ENCODE measurements around the gene TEX54. TPM values are rescaled to one million over a fixed set of nuclear protein-coding genes. Genes with fewer than 3 reads are reported as not detected.

Gene TEX54
- polyA plus RNA-seq, 1 donor: 0.76 TPM

DNA sequence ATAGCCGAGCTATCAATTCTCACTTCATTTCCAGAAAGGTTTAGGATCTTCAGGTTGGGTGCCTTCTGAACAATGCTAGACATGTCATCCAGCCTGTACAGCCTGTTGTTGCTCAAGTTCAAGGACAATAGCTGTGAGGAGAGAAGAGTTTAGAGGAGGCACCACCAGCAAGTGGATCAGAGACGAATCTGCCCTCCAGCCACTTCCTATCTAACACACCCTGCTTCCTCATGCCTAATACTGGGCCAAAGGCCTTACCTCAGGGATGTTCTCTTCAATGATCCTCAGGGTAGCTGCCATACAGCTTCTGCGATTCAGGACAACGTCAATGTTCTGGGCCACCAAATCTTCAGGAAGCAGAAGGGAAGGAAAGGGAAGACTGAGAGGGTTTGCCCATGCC is 31.6 kb downstream of the TEX54 start:
- Histone ChIP-seq H3K4me3 (ENCODE audit: low read length) (no peak overlapping the region), H3K27me3 (ENCODE audit: control insufficient read depth, insufficient read depth, low read length) (no peaks in the 10 kb centered on the region), H3K4me1 (ENCODE audit: control insufficient read depth, insufficient read depth, low read length) (peaks cover 4% of the 10 kb centered on the region), H3K27ac (ENCODE audit: low read length) (no peak overlapping the region), H3K9me3 (ENCODE audit: control insufficient read depth, low read depth, low read length) (no peaks in the 10 kb centered on the region), H3K36me3 (ENCODE audit: control insufficient read depth, insufficient read depth, low read length) (peaks cover 74% of the 10 kb centered on the region)
- no peak for DNase-seq
- WGBS (ENCODE audit: insufficient coverage, low lambda C conversion rate): no CpG with 5 or more reads among the region's 4 CpGs

GRCh38 chr11:62799486-62799885 is 33.2 kb downstream of the TEX54 start:
- Histone ChIP-seq H3K27me3 (ENCODE audit: control insufficient read depth, insufficient read depth, low read length) (no peaks in the 10 kb centered on the region), H3K27ac (ENCODE audit: low read length) (no peak overlapping the region), H3K36me3 (ENCODE audit: control insufficient read depth, insufficient read depth, low read length) (peaks cover 90% of the 10 kb centered on the region), H3K4me1 (ENCODE audit: control insufficient read depth, insufficient read depth, low read length) (peaks cover 4% of the 10 kb centered on the region), H3K4me3 (ENCODE audit: low read length) (no peak overlapping the region), H3K9me3 (ENCODE audit: control insufficient read depth, low read depth, low read length) (no peaks in the 10 kb centered on the region)
- no peak for DNase-seq
- WGBS (ENCODE audit: insufficient coverage, low lambda C conversion rate): no CpG with 5 or more reads among the region's 10 CpGs

DNA sequence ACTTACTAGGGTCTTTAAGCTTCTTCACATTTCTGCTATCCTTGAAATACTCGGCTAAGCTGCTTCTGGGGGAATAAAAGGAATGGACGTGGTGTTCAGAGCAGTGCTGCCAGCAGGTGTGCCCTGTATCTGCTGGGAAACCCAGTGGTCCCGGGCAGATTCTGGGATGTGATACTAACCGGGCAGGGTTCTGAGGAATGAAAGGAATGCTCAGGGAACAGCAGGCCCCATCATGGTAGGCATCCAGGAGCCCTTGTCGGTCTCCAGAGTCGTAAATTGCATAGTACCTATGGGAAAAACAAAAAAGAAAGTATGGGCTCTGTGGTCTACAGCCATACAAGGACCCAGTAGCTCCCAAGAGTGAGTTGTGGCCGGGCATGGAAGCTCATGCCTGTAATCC is 36.4 kb downstream of the TEX54 start:
- no peaks in the 10 kb centered on the region for H3K27me3 ChIP-seq (ENCODE audit: control insufficient read depth, insufficient read depth, low read length)
- peaks cover 86% of the 10 kb centered on the region for H3K36me3 ChIP-seq (ENCODE audit: control insufficient read depth, insufficient read depth, low read length)
- WGBS (ENCODE audit: insufficient coverage, low lambda C conversion rate): no CpG with 5 or more reads among the region's 7 CpGs
- DNase-seq: no peak
- H3K4me1 ChIP-seq (ENCODE audit: control insufficient read depth, insufficient read depth, low read length): peaks cover 5% of the 10 kb centered on the region
- H3K27ac ChIP-seq (ENCODE audit: low read length): no peak overlapping the region
- no peak overlapping the region for H3K4me3 ChIP-seq (ENCODE audit: low read length)
- H3K9me3 ChIP-seq (ENCODE audit: control insufficient read depth, low read depth, low read length): no peaks in the 10 kb centered on the region

DNA sequence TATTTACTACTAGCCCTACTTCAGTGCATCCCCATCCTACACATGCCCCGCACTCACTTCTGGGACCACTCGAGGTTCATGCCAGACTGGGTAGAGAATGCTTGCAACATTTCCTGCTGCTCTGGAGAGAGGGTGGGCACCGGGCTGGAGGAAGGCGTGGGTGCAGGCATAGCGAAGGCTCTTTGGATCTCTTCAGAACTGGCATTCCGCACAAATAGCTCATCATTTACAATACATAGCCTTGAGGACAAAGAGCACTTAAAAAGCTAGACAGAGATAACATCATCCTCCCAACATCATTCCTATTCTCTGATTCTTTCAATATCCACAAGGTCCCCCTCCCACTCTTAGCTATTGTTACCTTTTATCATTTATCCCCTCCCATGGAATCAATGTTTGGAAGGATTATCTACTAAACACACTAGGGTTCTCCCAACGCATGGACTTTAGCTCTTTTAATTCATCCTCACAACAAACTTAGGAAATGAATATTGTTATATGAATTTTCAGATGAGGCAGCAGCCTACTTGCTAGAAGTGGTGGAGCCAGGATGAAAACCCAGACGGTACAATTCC is 38.4 kb downstream of the TEX54 start:
- Histone ChIP-seq H3K9me3 (ENCODE audit: control insufficient read depth, low read depth, low read length) (no peaks in the 10 kb centered on the region), H3K4me3 (ENCODE audit: low read length) (no peak overlapping the region), H3K27ac (ENCODE audit: low read length) (no peak overlapping the region), H3K4me1 (ENCODE audit: control insufficient read depth, insufficient read depth, low read length) (peaks cover 14% of the 10 kb centered on the region), H3K36me3 (ENCODE audit: control insufficient read depth, insufficient read depth, low read length) (peaks cover 78% of the 10 kb centered on the region), H3K27me3 (ENCODE audit: control insufficient read depth, insufficient read depth, low read length) (no peaks in the 10 kb centered on the region)
- no peak for DNase-seq
- WGBS (ENCODE audit: insufficient coverage, low lambda C conversion rate): no CpG with 5 or more reads among the region's 8 CpGs

DNA sequence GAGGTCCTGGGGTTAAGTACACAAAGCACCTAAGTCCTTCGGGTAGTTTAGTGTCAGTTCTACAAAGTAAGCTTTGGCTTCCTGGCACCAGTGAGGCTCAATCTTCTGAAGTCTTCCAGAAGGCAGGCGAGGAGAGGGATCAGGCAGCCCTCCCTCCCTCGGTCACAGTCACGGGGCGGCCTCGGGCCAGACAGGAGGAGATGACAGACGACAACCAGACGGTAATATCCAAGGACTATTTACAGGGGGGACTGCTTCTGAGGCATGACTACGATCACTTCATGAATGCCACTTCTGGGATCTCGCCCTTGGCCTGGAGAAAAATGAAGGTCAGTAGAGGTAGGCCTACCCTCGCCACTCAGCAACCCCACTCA is 40.5 kb downstream of the TEX54 start:
- no peaks in the 10 kb centered on the region for H3K27me3 ChIP-seq (ENCODE audit: control insufficient read depth, insufficient read depth, low read length)
- peak overlapping the region; percentile 99 for H3K4me3 ChIP-seq (ENCODE audit: low read length)
- no peaks in the 10 kb centered on the region for H3K9me3 ChIP-seq (ENCODE audit: control insufficient read depth, low read depth, low read length)
- no peak for DNase-seq
- peaks cover 63% of the 10 kb centered on the region for H3K36me3 ChIP-seq (ENCODE audit: control insufficient read depth, insufficient read depth, low read length)
- H3K27ac ChIP-seq (ENCODE audit: low read length): peak overlapping the region; percentile 49
- no CpG with 5 or more reads among the region's 11 CpGs for WGBS (ENCODE audit: insufficient coverage, low lambda C conversion rate)
- H3K4me1 ChIP-seq (ENCODE audit: control insufficient read depth, insufficient read depth, low read length): peaks cover 14% of the 10 kb centered on the region

- Histone ChIP-seq H3K9me3 (ENCODE audit: control insufficient read depth, low read depth, low read length) (no peaks in the 10 kb centered on the region), H3K27me3 (ENCODE audit: control insufficient read depth, insufficient read depth, low read length) (no peaks in the 10 kb centered on the region), H3K4me1 (ENCODE audit: control insufficient read depth, insufficient read depth, low read length) (peaks cover 14% of the 10 kb centered on the region), H3K36me3 (ENCODE audit: control insufficient read depth, insufficient read depth, low read length) (peaks cover 57% of the 10 kb centered on the region), H3K4me3 (ENCODE audit: low read length) (peak within 1 kb of the TSS; percentile 99), H3K27ac (ENCODE audit: low read length) (peak within 1 kb of the TSS; percentile 77)
- WGBS (ENCODE audit: insufficient coverage, low lambda C conversion rate): no CpG with 5 or more reads among the region's 58 CpGs
- DNase-seq: peak; percentile 83 to 87
Measured at GRCh38 chr11:62791501-62792201, 41.0 kb downstream of the TEX54 start, which contains the start of gene TMEM223. TMEM223 (minus strand) TSS chr11:62792006; CDS start chr11:62791994, 12 bp downstream.

- Histone ChIP-seq H3K27ac (ENCODE audit: low read length) (no peak overlapping the region), H3K4me3 (ENCODE audit: low read length) (no peak overlapping the region), H3K36me3 (ENCODE audit: control insufficient read depth, insufficient read depth, low read length) (peaks cover 37% of the 10 kb centered on the region), H3K9me3 (ENCODE audit: control insufficient read depth, low read depth, low read length) (no peaks in the 10 kb centered on the region), H3K4me1 (ENCODE audit: control insufficient read depth, insufficient read depth, low read length) (peaks cover 24% of the 10 kb centered on the region), H3K27me3 (ENCODE audit: control insufficient read depth, insufficient read depth, low read length) (no peaks in the 10 kb centered on the region)
- DNase-seq: no peak
- no CpG with 5 or more reads among the region's 3 CpGs for WGBS (ENCODE audit: insufficient coverage, low lambda C conversion rate)
Measured at GRCh38 chr11:62789576-62789975, 43.1 kb downstream of the TEX54 start.

DNA sequence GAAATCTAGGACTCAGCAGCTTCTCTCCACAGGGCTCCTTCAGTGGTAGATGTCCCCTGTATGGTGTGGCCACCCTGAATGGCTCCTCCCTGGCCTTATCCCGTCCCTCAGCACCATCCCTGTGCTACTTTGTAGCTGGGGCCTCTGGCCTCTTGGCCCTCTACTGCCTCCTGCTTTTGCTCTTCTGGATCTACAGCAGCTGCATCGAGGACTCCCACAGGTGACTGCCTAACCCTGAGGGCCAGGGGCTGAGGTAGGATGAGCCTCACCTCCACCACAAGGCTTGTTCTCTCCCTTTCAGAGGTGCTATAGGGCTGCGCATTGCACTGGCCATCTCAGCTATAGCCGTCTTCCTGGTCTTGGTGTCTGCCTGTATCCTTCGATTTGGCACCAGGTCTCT is 43.6 kb downstream of the TEX54 start:
- no peaks in the 10 kb centered on the region for H3K27me3 ChIP-seq (ENCODE audit: control insufficient read depth, insufficient read depth, low read length)
- no peaks in the 10 kb centered on the region for H3K9me3 ChIP-seq (ENCODE audit: control insufficient read depth, low read depth, low read length)
- WGBS (ENCODE audit: insufficient coverage, low lambda C conversion rate): no CpG with 5 or more reads among the region's 5 CpGs
- peaks cover 24% of the 10 kb centered on the region for H3K4me1 ChIP-seq (ENCODE audit: control insufficient read depth, insufficient read depth, low read length)
- H3K4me3 ChIP-seq (ENCODE audit: low read length): no peak overlapping the region
- no peak overlapping the region for H3K27ac ChIP-seq (ENCODE audit: low read length)
- no peak for DNase-seq
- peaks cover 31% of the 10 kb centered on the region for H3K36me3 ChIP-seq (ENCODE audit: control insufficient read depth, insufficient read depth, low read length)

DNA sequence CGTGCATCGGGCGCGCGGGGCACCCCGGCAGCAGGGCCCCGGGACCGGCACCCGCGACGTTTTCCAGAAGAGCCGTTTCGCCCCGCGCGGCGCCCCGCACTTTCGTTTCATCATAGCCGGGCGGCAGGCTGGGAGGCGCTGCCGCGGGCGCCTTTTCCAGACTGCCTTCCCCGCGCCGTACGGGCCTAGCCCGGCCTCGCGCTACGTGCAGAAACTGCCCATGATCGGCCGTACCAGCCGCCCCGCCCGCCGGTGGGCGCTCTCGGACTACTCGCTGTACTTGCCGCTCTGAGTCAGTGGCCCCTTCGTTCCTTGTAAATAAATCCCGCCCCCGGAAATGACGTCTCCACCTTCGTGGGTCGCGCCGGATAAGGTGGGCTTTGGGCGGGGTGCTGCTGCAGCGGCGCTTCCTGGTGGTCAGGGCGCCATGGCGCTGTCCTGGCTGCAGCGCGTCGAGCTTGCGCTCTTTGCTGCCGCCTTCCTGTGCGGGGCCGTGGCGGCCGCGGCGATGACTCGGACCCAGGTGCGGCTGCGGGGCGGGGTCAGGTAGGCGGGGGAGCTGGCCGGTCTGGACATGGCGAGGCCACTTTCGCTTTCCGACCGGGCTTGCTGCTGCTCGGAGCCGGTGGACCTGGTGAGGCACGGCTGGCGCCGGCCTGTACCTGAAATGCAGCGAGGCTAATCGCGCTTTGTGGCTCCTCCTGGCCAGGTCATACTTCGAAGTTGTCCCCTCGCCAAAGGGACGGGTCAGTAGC is 45.5 kb downstream of the TEX54 start, which contains the start of gene TMEM179B:
Gene TMEM179B, plus strand, starts transcription at position 398 of the 755 bp plus-strand sequence. Its CDS starts 30 bp downstream, at position 428.
- no peaks in the 10 kb centered on the region for H3K27me3 ChIP-seq (ENCODE audit: control insufficient read depth, insufficient read depth, low read length)
- H3K4me3 ChIP-seq (ENCODE audit: low read length): peak within 1 kb of the TSS; percentile 95
- H3K4me1 ChIP-seq (ENCODE audit: control insufficient read depth, insufficient read depth, low read length): peaks cover 18% of the 10 kb centered on the region
- WGBS (ENCODE audit: insufficient coverage, low lambda C conversion rate): no CpG with 5 or more reads among the region's 88 CpGs
- peak; percentile 98 for DNase-seq
- peaks cover 27% of the 10 kb centered on the region for H3K36me3 ChIP-seq (ENCODE audit: control insufficient read depth, insufficient read depth, low read length)
- H3K9me3 ChIP-seq (ENCODE audit: control insufficient read depth, low read depth, low read length): no peaks in the 10 kb centered on the region
- peak within 1 kb of the TSS; percentile 94 for H3K27ac ChIP-seq (ENCODE audit: low read length)

GRCh38 chr11:62786318-62787004 is 46.2 kb downstream of the TEX54 start:
- Histone ChIP-seq H3K4me3 (ENCODE audit: low read length) (peak overlapping the region; percentile 95), H3K36me3 (ENCODE audit: control insufficient read depth, insufficient read depth, low read length) (peaks cover 33% of the 10 kb centered on the region), H3K4me1 (ENCODE audit: control insufficient read depth, insufficient read depth, low read length) (peaks cover 18% of the 10 kb centered on the region), H3K27me3 (ENCODE audit: control insufficient read depth, insufficient read depth, low read length) (no peaks in the 10 kb centered on the region), H3K9me3 (ENCODE audit: control insufficient read depth, low read depth, low read length) (no peaks in the 10 kb centered on the region), H3K27ac (ENCODE audit: low read length) (peak overlapping the region; percentile 94)
- peak; percentile 86 to 89 for DNase-seq
- no CpG with 5 or more reads among the region's 51 CpGs for WGBS (ENCODE audit: insufficient coverage, low lambda C conversion rate)
